BJ (cell line): ENCODE data around the gene GSX1. TPM values are rescaled to one million over a fixed set of nuclear protein-coding genes. Genes with fewer than 3 reads are reported as not detected.

ENCODE experiments used
- CTCF ChIA-PET: fragments of 350-600 bp; formaldehyde crosslinking; extraction: SDS; loops from one replicate; lab custom pipeline; 2021; ENCODE audit warnings: antibody characterized with exemption, inconsistent platforms; lab: Yijun Ruan, JAX
- POLR2A ChIA-PET: fragments of 300-600 bp; sonication (Branson Sonifier 250); formaldehyde crosslinking; extraction: SDS; loops from one replicate; lab custom pipeline; 2021; ENCODE audit warnings: antibody characterized with exemption; lab: Charles Lee
- DNase-seq: peaks from one replicate; pipeline ENCODE4 v3.0.0-alpha.2; 2011; ENCODE audit warnings: low read depth
- H3K27me3 ChIP-seq: 2 replicates; pipeline ENCODE4 v1.6.0; 2011; ENCODE audit warnings: low read length; ENCODE audit not compliant: control insufficient read depth, insufficient read depth
- H3K36me3 ChIP-seq: 2 replicates; pipeline ENCODE4 v1.5.1; 2011; ENCODE audit warnings: low read length; ENCODE audit not compliant: control insufficient read depth, insufficient read depth
- H3K4me3 ChIP-seq: 2 replicates; pipeline ENCODE4 v1.5.1; 2011; ENCODE audit warnings: low read depth, mild to moderate bottlenecking, control low read depth, low read length
- CTCF ChIP-seq: IDR thresholded peaks from 2 replicates; pipeline ENCODE4 v1.5.1; 2011; ENCODE audit warnings: low read depth, mild to moderate bottlenecking, control low read depth, inconsistent platforms, low read length, moderate library complexity; ENCODE audit not compliant: insufficient read depth
- polyA plus RNA-seq: library from polyadenylated mRNA; depleted of rRNA; stranded (reverse); fragments of >200 nt; gene quantifications from 2 replicates; pipeline ENCODE4 v1.2.3, GENCODE V29; 2011

Gene GSX1
- polyA plus RNA-seq, 1 experiment = not detected

GRCh38 chr13:27789495-27790303, 2.6 kb upstream of the GSX1 start:
- Histone ChIP-seq H3K4me3 (no peak overlapping the region), H3K27me3 (peaks cover 51% of the 10 kb centered on the region), H3K36me3 (no peaks in the 10 kb centered on the region)
- POLR2A ChIA-PET = no interaction called here
- no peak for DNase-seq
- no peak for TF ChIP-seq CTCF
- CTCF ChIA-PET = interaction anchor here (1.5 to 1.8 kb wide), 2 partner anchors 257 to 428 kb away, joined by 3 to 4 read pairs; no protein-coding TSS in a partner anchor

- no peak for DNase-seq
- no peak overlapping the region for H3K4me3 ChIP-seq
- H3K36me3 ChIP-seq = no peaks in the 10 kb centered on the region
- ChIA-PET CTCF (interaction anchor here (1.3 to 1.5 kb wide), 2 partner anchors 36 to 429 kb away, joined by 3 to 4 read pairs; no protein-coding TSS in a partner anchor), POLR2A (no interaction called here)
- TF ChIP-seq CTCF = no peak
- H3K27me3 ChIP-seq = peaks cover 58% of the 10 kb centered on the region
Measured at GRCh38 chr13:27790523-27790922, 1.8 kb upstream of the GSX1 start.

GRCh38 chr13:27791146-27791900, 960 bp upstream of the GSX1 start:
- CTCF ChIA-PET = interaction anchor here (1.3 to 1.5 kb wide), 2 partner anchors 35 to 429 kb away, joined by 3 to 4 read pairs; no protein-coding TSS in a partner anchor
- H3K27me3 ChIP-seq = peaks cover 66% of the 10 kb centered on the region
- H3K4me3 ChIP-seq = no peak overlapping the region
- TF ChIP-seq CTCF = no peak
- no peak for DNase-seq
- H3K36me3 ChIP-seq = no peaks in the 10 kb centered on the region
- POLR2A ChIA-PET = no interaction called here

- Histone ChIP-seq H3K27me3 (peaks cover 72% of the 10 kb centered on the region), H3K4me3 (no peak overlapping the region), H3K36me3 (no peaks in the 10 kb centered on the region)
- no peak for TF ChIP-seq CTCF
- POLR2A ChIA-PET = no interaction called here
- no peak for DNase-seq
- CTCF ChIA-PET = no interaction called here
Measured at GRCh38 chr13:27791901-27792392, 336 bp upstream of the GSX1 start.
